HEK293T (cell line): ENCODE measurements around the gene VRK3.

Experiments
- ARNT ChIP-seq: fragments of 450-650 bp; IDR thresholded peaks from 2 replicates; pipeline ENCODE4 v1.6.1; 2017; ENCODE audit warnings: mild to moderate bottlenecking
- BHLHE40 ChIP-seq: fragments of 450-650 bp; IDR thresholded peaks from 2 replicates; pipeline ENCODE4 v1.6.1; 2016; ENCODE audit warnings: mild to moderate bottlenecking, moderate library complexity, borderline replicate concordance
- FOXA1 ChIP-seq: fragments of 450-650 bp; IDR thresholded peaks from 2 replicates; pipeline ENCODE4 v1.6.1; 2016; ENCODE audit warnings: mild to moderate bottlenecking
- NFRKB ChIP-seq: fragments of 450-650 bp; IDR thresholded peaks from 2 replicates; pipeline ENCODE4 v1.6.1; 2016; ENCODE audit warnings: mild to moderate bottlenecking, moderate library complexity
- SP1 ChIP-seq: fragments of 450-650 bp; IDR thresholded peaks from 2 replicates; pipeline ENCODE4 v1.6.1; 2017
- ZNF384 ChIP-seq: fragments of 450-650 bp; IDR thresholded peaks from 2 replicates; pipeline ENCODE4 v1.6.1; 2016

GRCh38 chr19:49968279-49968922 lies 56.8 kb downstream of the VRK3 start:
- TF ChIP-seq SP1, result no peak
- TF ChIP-seq NFRKB, result no peak
- no peak for TF ChIP-seq FOXA1
- TF ChIP-seq ZNF384, result no peak
- TF ChIP-seq ARNT, result no peak
- no peak for TF ChIP-seq BHLHE40
